GM13976 (cell line): Measurements from ENCODE around the gene ZC3H12A.
"Not testable (repeated sequence)": the region's sequence is repeated elsewhere in the genome, so short reads cannot be mapped to it uniquely, and the experiment has no call there.

Experiments used
- DNase-seq: peaks from one replicate; pipeline ENCODE4 v3.0.0; 2012; ENCODE audit warnings: low spot score
- CTCF ChIP-seq: IDR thresholded peaks from 2 replicates; pipeline ENCODE4 v1.5.1; 2012; ENCODE audit warnings: borderline replicate concordance, mild to moderate bottlenecking; ENCODE audit not compliant: insufficient read depth; ENCODE audit errors: extremely low read depth, missing control alignments, control extremely low read depth
- in situ Hi-C: fragments of 300-500 bp; cut with MboI; formaldehyde crosslinking; loops from one replicate; pipeline ENCODE4 v1.12.0; 2022; ENCODE audit warnings: low sequenced_read_pairs, mixed read lengths, inconsistent platforms; ENCODE audit not compliant: unreplicated experiment

The ZC3H12A gene

GRCh38 chr1:37519613-37520012, 45.2 kb downstream of the ZC3H12A start:
- TF ChIP-seq CTCF: no peak
- in situ Hi-C loops: no loop called here
- no peak for DNase-seq

- in situ Hi-C loops, DNase-seq: not testable (repeated sequence)
These were observed 55.5 kb downstream of the ZC3H12A start for GRCh38 chr1:37529888-37530287.

GRCh38 chr1:37532418-37533156, 58.2 kb downstream of the ZC3H12A start:
- DNase-seq, in situ Hi-C loops: not testable (repeated sequence)

- in situ Hi-C loops: no loop called here
- no peak for TF ChIP-seq CTCF
- no peak for DNase-seq
These were observed 59.1 kb downstream of the ZC3H12A start for GRCh38 chr1:37533317-37534093.
